ENCODE results near the gene ZG16.

Gene ZG16

GRCh38 chr16:29811170-29811895, 33.3 kb downstream of the ZG16 start:
- DNase-seq: peak; percentile 81

DNA sequence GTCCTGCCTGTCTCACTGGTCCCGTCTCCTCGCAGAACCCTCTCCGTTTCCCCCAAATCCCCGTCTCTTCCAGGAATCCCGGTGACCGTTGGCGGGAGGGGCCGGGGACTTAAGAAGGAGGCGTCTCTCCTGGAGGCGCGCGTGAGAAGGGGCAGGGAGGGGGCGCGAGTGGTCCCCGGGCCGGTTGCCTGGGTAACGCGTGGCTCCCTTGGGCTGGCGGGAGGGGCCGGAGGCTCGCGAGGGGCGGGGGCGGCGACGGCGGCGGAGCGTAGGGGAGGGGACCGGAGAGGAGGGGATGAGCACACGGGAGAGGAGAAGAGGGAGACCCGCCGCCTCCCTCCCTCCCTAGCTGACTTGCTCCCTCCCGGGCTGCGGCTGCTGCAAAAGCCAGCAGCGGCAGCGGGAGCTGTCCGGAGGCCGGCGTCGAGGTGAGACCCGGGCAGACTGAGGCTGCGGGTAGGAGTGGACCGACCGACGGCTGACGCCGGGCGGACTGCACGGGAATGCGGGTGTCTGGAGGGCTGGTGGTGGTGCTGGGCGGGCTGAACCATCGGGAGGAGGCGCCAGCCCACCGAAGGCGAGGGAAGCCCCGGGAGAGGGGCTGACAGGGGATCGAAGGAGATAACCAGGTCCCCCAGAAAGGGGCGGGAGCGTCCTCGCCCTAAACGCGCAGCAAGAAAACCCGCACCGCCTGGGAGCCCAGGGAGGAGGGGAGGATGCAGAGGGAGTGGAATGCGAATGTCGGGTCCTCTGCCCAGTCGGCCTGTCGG, 34.0 kb downstream of the ZG16 start, which contains the start of gene PRRT2:
Gene PRRT2, plus strand, starts transcription at position 298 of the 770 bp plus-strand sequence. CDS start 862 bp downstream, outside the sequence.
- DNase-seq: peak; percentile 66

DNA sequence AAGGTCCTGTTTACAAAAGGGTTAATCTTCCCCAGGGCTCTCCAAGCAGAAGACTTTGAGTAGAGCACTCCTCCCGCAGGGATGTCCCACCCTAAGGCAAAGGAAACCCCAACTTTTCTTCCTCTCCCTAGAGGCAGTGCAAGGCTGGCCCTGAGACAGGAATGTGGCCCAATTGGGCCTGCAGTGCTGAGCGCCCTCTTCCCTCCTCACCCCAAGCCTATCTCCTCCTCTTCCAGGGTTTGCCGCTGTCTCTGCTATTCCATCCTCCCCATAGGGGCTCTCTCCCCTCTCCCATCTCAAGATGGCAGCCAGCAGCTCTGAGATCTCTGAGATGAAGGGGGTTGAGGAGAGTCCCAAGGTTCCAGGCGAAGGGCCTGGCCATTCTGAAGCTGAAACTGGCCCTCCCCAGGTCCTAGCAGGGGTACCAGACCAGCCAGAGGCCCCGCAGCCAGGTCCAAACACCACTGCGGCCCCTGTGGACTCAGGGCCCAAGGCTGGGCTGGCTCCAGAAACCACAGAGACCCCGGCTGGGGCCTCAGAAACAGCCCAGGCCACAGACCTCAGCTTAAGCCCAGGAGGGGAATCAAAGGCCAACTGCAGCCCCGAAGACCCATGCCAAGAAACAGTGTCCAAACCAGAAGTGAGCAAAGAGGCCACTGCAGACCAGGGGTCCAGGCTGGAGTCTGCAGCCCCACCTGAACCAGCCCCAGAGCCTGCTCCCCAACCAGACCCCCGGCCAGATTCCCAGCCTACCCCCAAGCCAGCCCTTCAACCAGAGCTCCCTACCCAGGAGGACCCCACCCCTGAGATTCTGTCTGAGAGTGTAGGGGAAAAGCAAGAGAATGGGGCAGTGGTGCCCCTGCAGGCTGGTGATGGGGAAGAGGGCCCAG, 34.9 kb downstream of the ZG16 start:
- no peak for DNase-seq

GRCh38 chr16:29813644-29814562, 35.8 kb downstream of the ZG16 start:
- no peak for DNase-seq

DNA sequence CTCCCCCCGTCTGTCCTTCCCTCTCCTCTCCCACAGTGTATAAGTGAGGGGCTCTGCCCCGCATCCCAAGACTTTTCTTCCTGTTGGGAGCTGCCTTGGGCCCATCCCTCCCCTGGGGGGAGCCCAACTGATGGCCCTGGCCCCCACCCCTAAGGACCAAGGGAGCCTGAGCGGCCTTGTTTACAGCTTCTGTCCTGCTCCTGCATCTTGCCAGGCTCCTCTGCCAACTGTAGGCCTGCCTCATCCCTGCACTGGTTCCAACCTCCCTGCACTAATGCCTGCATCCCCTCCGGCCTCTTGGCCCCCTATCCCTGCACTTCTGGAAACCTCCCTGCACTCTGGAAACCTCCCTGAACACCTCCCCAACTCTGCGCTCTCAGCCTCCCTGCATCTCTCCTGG, 36.5 kb downstream of the ZG16 start:
- DNase-seq: no peak

GRCh38 chr16:29815032-29815721, 37.1 kb downstream of the ZG16 start:
- peak; percentile 79 for DNase-seq

DNA sequence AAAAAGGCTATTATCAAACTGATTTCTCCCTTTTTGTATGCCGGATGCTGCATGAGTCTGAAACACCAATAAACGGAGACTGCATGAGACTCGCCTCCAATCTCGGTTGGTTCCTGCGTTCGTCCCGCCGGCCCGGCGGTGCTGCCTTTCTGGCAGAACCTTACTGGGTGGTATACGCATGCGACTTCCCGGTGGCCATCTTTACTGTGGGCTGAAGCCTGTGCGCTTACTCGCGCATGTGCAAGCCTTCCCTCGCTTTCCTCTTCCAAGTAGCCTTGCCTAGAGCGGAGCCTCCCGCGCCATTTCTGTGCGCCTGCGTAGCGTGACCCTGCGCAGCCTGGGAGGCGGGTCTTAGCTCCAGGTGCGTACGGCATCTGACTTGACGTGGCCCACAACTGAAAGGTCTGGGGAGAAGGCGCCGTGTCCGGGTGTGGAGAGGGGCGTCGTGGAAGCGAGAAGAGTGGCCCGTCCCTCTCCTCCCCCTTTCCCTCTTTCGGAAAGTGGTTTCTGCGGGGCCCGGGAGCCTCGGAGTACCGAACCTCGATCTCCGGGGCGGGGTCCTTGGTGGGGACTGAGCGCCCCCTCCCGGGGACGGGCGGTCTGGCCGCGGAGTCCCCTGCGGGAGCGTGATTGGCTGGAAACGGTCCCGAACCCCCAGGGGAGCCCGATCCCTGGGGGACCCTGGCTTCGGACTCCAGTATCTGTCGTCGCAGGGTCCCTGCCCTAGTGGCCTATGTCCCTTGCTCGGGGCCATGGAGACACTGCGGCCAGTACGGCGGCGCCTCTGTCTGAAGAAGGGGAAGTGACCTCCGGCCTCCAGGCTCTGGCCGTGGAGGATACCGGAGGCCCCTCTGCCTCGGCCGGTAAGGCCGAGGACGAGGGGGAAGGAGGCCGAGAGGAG, 38.0 kb downstream of the ZG16 start, which contains the start of gene PAGR1:
Gene PAGR1, plus strand, starts transcription at position 360 of the 901 bp plus-strand sequence. Its CDS starts 374 bp downstream, at position 734.
- peak; percentile 99 for DNase-seq

DNA sequence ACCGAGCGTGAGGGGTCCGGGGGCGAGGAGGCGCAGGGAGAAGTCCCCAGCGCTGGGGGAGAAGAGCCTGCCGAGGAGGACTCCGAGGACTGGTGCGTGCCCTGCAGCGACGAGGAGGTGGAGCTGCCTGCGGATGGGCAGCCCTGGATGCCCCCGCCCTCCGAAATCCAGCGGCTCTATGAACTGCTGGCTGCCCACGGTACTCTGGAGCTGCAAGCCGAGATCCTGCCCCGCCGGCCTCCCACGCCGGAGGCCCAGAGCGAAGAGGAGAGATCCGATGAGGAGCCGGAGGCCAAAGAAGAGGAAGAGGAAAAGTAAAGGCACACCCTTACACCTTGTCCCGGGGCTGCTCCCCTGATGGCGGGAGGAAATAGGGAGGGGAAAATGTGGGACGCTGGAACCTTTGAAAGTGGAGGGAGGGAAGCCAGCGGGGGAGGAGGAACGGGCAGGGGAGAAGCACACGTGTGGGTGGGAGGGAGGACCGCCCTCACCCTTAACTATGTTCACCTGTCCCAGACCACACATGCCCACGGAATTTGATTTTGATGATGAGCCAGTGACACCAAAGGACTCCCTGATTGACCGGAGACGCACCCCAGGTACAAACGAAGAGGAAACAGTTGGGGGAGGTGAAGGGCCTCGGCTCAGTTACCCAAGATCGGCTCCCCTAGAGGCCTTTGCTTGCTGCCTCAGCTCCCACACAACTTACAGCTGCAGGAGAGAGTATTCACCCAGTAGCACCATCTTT, 38.8 kb downstream of the ZG16 start:
- DNase-seq: peak; percentile 41

- no peak for DNase-seq
Observed at GRCh38 chr16:29818082-29818481, 40.0 kb downstream of the ZG16 start.

GRCh38 chr16:29819506-29819905, 41.5 kb downstream of the ZG16 start:
- no peak for DNase-seq

- no peak for DNase-seq
Observed at GRCh38 chr16:29820271-29820701, 42.2 kb downstream of the ZG16 start, which contains the start of gene MVP. TSS of gene MVP (plus strand) at chr16:29820462. CDS start at chr16:29830550, 10,088 bp downstream.

GRCh38 chr16:29820730-29821642, 42.9 kb downstream of the ZG16 start:
- DNase-seq: no peak

DNA sequence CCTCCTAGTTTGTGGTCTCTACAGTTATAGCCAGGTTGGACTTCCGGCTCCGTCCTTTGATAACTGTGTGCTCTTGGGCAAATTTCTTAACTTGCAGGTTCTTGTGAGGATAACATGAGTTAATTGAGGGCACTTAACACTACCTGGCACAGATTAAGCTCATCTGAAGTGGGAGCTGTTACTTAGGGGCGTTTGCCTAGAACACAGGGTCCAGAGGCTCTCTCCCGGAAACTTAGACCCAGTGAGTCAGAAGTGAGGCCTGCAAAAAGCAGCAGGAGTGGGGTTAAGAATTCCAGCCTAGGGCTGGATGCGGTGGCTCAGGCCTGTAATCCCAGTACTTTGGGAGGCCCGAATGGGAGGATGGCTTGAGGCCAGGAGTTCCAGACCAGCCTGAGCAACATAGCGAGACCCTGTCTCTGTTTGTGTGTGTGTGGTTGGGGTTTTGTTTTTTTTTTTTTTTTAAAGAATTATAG, 43.6 kb downstream of the ZG16 start:
- DNase-seq: no peak

- DNase-seq: no peak
Observed at GRCh38 chr16:29824589-29825144, 46.6 kb downstream of the ZG16 start.

GRCh38 chr16:29825145-29826044, 47.3 kb downstream of the ZG16 start:
- no peak for DNase-seq

GRCh38 chr16:29826342-29826695, 48.3 kb downstream of the ZG16 start:
- DNase-seq: no peak

DNA sequence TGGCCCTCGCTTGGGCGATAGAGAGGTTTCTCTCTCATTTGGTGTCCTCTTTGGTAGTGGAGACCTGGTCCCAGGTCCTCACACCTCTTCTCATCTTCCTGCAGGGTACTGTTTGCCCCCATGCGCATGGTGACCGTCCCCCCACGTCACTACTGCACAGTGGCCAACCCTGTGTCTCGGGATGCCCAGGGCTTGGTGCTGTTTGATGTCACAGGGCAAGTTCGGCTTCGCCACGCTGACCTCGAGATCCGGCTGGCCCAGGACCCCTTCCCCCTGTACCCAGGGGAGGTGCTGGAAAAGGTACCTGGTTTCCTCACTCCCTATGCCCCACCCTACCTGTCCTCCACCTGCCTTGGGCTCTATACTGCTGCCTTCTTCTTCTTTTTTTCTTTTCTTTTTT, 52.7 kb downstream of the ZG16 start:
- no peak for DNase-seq

Data from NCI-H1092 treated with DMSO at 0.1 percent for 48 hours (cell line).